Measurements from ENCODE around the gene KLHL29. TPM values are rescaled to one million over a fixed set of nuclear protein-coding genes. Genes with fewer than 3 reads are reported as not detected.

KLHL29 gene
- total and polyA plus RNA-seq, 9 donors = 3.0 to 6.6 (median 3.9) TPM

DNA sequence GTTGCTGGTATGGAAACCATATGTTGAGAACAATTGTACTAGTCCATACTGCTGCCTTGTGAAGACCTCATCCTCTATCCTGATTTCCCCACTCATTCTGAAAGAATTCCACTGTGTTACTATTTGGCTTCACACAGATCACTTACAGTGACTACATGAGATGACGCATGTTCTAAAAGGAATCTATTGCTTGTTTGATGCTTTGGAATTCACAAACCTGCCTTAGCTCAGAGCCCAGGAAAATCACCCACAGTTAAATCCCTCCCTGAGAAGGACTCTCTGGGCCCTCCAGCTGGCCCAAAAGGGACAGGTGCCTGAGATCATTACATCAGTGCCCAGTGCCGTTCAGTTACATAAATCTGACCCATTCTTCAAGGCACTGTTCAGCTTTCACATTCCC lies 45.3 kb downstream of the KLHL29 start:
- H3K4me1 ChIP-seq (ENCODE audit: insufficient read depth) = peaks cover 4% of the 10 kb centered on the region
- TF ChIP-seq EP300 (IDR thresholded peaks at IDR 0.05) (no peak), POLR2A (IDR thresholded peaks at IDR 0.05) (no peak)
- TF ChIP-seq, protein P1, sequence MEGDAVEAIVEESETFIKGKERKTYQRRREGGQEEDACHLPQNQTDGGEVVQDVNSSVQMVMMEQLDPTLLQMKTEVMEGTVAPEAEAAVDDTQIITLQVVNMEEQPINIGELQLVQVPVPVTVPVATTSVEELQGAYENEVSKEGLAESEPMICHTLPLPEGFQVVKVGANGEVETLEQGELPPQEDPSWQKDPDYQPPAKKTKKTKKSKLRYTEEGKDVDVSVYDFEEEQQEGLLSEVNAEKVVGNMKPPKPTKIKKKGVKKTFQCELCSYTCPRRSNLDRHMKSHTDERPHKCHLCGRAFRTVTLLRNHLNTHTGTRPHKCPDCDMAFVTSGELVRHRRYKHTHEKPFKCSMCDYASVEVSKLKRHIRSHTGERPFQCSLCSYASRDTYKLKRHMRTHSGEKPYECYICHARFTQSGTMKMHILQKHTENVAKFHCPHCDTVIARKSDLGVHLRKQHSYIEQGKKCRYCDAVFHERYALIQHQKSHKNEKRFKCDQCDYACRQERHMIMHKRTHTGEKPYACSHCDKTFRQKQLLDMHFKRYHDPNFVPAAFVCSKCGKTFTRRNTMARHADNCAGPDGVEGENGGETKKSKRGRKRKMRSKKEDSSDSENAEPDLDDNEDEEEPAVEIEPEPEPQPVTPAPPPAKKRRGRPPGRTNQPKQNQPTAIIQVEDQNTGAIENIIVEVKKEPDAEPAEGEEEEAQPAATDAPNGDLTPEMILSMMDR (IDR thresholded peaks at IDR 0.05) = no peak
- no peak overlapping the region for H3K27ac ChIP-seq
- H3K4me3 ChIP-seq = no peak overlapping the region
- H3K36me3 ChIP-seq = no peaks in the 10 kb centered on the region
- 95 to 100% (median 95%) methylated on average over 2 of the region's 2 CpGs for WGBS, 3 donors
- H3K9me3 ChIP-seq = no peaks in the 10 kb centered on the region
- intact Hi-C loops (cut with DNase I) = no loop called here
- no peak for DNase-seq
- no peaks in the 10 kb centered on the region for H3K27me3 ChIP-seq

DNA sequence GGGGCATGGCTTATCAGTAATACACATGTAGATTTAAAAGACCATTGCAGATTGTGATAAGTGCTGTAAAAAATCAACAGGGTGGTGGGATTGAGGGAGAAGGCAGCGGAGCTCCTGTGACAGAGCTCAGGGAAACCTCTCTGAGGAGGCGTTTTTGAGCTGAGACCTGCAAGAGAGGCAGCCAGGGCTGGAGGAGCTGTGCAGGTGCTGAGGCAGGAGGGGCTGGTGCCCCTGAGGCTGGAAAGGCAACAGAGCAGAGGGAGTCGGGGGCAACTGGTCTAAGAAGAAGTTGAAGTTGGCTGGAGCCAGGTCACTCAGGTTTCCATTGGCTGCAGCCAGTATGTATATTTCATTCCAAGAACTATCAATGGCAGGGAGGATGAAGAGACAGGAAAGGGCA lies 47.6 kb downstream of the KLHL29 start:
- H3K27me3 ChIP-seq = no peaks in the 10 kb centered on the region
- H3K4me3 ChIP-seq = no peak overlapping the region
- no peaks in the 10 kb centered on the region for H3K36me3 ChIP-seq
- intact Hi-C loops (cut with DNase I) = no loop called here
- no peaks in the 10 kb centered on the region for H3K4me1 ChIP-seq (ENCODE audit: insufficient read depth)
- H3K9me3 ChIP-seq = no peaks in the 10 kb centered on the region
- DNase-seq = peak in 1 of 5 donors; percentile 7
- WGBS, 3 donors = 75 to 91% (median 82%) methylated on average over 3 of the region's 3 CpGs
- no peak overlapping the region for H3K27ac ChIP-seq
- TF ChIP-seq EP300 (IDR thresholded peaks at IDR 0.05) = no peak
- TF ChIP-seq POLR2A (IDR thresholded peaks at IDR 0.05) = no peak
- TF ChIP-seq, protein P1 (IDR thresholded peaks at IDR 0.05) = no peak

DNA sequence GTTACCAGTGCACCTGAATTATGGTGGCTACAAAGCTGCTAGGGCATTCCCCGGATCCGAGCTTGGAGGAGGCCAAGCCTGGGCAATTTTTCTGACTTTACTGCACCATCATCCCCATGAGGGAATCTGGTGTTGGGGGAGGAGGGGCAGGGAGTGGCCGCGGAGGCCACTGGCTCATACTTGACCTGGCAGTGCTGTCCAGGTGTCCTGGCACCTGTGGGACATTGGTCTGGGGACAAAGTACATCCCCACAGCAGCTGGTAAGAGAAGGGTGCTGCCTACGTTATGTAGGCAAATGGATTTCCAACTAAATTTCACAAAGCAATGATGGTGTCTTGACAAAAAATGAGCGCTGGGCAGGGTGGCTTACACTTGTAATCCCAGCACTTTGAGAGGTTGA lies 48.3 kb downstream of the KLHL29 start:
- H3K4me1 ChIP-seq (ENCODE audit: insufficient read depth) = no peaks in the 10 kb centered on the region
- WGBS, 3 donors = 91 to 96% (median 95%) methylated on average over 6 of the region's 6 CpGs
- no peak for DNase-seq
- intact Hi-C loops (cut with DNase I) = no loop called here
- H3K36me3 ChIP-seq = no peaks in the 10 kb centered on the region
- H3K4me3 ChIP-seq = no peak overlapping the region
- H3K27me3 ChIP-seq = no peaks in the 10 kb centered on the region
- H3K27ac ChIP-seq = no peak overlapping the region
- TF ChIP-seq, protein P1 (IDR thresholded peaks at IDR 0.05) = no peak
- H3K9me3 ChIP-seq = no peaks in the 10 kb centered on the region

DNA sequence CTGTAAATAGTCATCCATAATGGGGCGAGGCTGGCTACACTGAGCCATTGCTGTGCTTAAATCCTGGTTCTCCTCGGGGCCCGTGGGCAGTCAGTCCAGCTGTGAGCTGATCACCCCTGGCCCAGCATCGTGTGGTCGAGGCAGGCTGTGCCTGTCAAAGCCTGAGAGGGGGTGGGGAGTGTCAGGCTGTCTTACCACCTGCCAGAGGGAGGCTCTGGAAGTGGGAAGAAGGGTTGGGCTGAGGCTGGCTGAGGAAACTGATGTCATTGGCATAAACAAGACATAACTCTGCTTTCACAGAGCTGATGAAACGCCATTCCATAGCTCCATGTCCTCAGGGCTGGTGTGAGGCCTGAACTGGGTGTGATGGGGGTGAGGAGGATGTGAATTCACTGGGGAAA lies 49.7 kb downstream of the KLHL29 start:
- no peak for DNase-seq
- 79 to 82% (median 79%) methylated on average over 6 of the region's 6 CpGs for WGBS, 3 donors
- Histone ChIP-seq H3K4me1 (ENCODE audit: insufficient read depth) (no peaks in the 10 kb centered on the region), H3K4me3 (no peak overlapping the region), H3K9me3 (no peaks in the 10 kb centered on the region), H3K36me3 (no peaks in the 10 kb centered on the region), H3K27me3 (no peaks in the 10 kb centered on the region), H3K27ac (no peak overlapping the region)
- TF ChIP-seq EP300 (IDR thresholded peaks at IDR 0.05) (no peak), POLR2A (IDR thresholded peaks at IDR 0.05) (no peak)
- TF ChIP-seq, protein P1 (IDR thresholded peaks at IDR 0.05) = no peak
- intact Hi-C loops (cut with DNase I) = no loop called here

Measured in ovary (tissue), 9 donors.